RCC 7860 (cell line): ENCODE data around the gene GPR75.

Experiments
- DNase-seq: peaks from one replicate; pipeline ENCODE4 v3.0.0-alpha.2; 2015; ENCODE audit warnings: low spot score
- FAIRE-seq: peaks from 2 replicates; lab custom pipeline; 2012; peaks lifted over from hg19 to GRCh38; lab: Jason Lieb, UNC

The GPR75 gene

DNA sequence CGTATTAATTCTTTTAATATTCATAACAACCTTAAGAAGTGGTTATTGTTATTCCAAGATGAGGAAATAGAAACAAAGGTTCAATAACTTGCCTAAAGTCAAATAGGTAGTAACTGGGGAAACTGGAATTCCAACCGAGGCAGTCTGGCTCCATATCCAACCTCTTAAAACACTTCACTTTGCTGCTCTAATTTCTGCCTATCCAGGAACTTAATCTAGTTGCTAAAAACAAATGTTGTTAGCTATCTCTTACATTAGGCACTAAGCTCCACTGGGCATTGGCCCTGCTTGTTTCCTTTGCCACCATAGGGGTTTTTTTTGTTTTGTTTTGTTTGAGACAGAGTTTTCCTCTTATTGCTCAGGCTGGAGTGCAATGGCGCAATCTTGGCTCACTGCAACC is 48.2 kb downstream of the GPR75 start:
- no peak for DNase-seq
- FAIRE-seq = no peak
